Mesendoderm (in vitro differentiated cells): ENCODE data around the gene FRY.

Source experiments
- DNase-seq: peaks from one replicate; pipeline ENCODE4 v3.0.0; 2013
- H2AK5ac ChIP-seq: 2 replicates; pipeline ENCODE4 v1.6.1; 2013; ENCODE audit warnings: low read length, inconsistent platforms
- H2BK120ac ChIP-seq: 2 replicates; pipeline ENCODE4 v1.6.1; 2013; ENCODE audit warnings: low read depth, mild to moderate bottlenecking, low read length, moderate library complexity, mixed read lengths
- H2BK15ac ChIP-seq: replicated peaks from 2 replicates; pipeline ENCODE4 v1.6.1; 2013; ENCODE audit warnings: low read depth, mild to moderate bottlenecking, moderate library complexity
- H2BK5ac ChIP-seq: 2 replicates; pipeline ENCODE4 v1.6.1; 2013; ENCODE audit warnings: low read length, inconsistent platforms
- H3K18ac ChIP-seq: 2 replicates; pipeline ENCODE4 v1.6.1; 2013; ENCODE audit warnings: mild to moderate bottlenecking, low read length, mixed read lengths
- H3K23ac ChIP-seq: one replicate; pipeline ENCODE4 v1.6.1; 2013; ENCODE audit warnings: low read length
- H3K27ac ChIP-seq: 2 replicates; pipeline ENCODE4 v1.5.1; 2013; ENCODE audit warnings: low read depth, mild to moderate bottlenecking, inconsistent platforms, low read length, moderate library complexity
- H3K27me3 ChIP-seq: 2 replicates; pipeline ENCODE4 v1.6.1; 2013; ENCODE audit warnings: low read length, control low read depth, mild to moderate bottlenecking, inconsistent platforms; ENCODE audit not compliant: insufficient read depth, poor library complexity
- H3K36me3 ChIP-seq: 2 replicates; pipeline ENCODE4 v1.6.1; 2013; ENCODE audit warnings: low read length, inconsistent platforms; ENCODE audit not compliant: control insufficient read depth, insufficient read depth
- H3K4ac ChIP-seq: one replicate; pipeline ENCODE4 v1.6.1; 2013; ENCODE audit warnings: low read depth, mild to moderate bottlenecking, low read length, moderate library complexity
- H3K4me1 ChIP-seq: 2 replicates; pipeline ENCODE4 v1.6.1; 2013; ENCODE audit warnings: low read depth, low read length, inconsistent platforms; ENCODE audit not compliant: control insufficient read depth
- H3K4me2 ChIP-seq: 2 replicates; pipeline ENCODE4 v1.6.1; 2013; ENCODE audit warnings: low read length
- H3K4me3 ChIP-seq: 2 replicates; pipeline ENCODE4 v1.5.1; 2013; ENCODE audit warnings: mild to moderate bottlenecking, low read length
- H3K56ac ChIP-seq: one replicate; pipeline ENCODE4 v1.6.1; 2013; ENCODE audit warnings: low read length
- H3K79me1 ChIP-seq: 2 replicates; pipeline ENCODE4 v1.6.1; 2013; ENCODE audit warnings: low read length, inconsistent platforms
- H3K79me2 ChIP-seq: 2 replicates; pipeline ENCODE4 v1.6.1; 2013; ENCODE audit warnings: mild to moderate bottlenecking, low read length; ENCODE audit not compliant: control insufficient read depth, insufficient read depth
- H3K9ac ChIP-seq: 2 replicates; pipeline ENCODE4 v1.6.1; 2013; ENCODE audit warnings: low read length, inconsistent platforms
- H4K5ac ChIP-seq: one replicate; pipeline ENCODE4 v1.6.1; 2013; ENCODE audit warnings: low read length
- H4K8ac ChIP-seq: one replicate; pipeline ENCODE4 v1.6.1; 2013; ENCODE audit warnings: low read depth, mild to moderate bottlenecking, control low read depth, low read length, moderate library complexity
- WGBS: extraction: QIAGEN DNeasy Blood & Tissue Kit; methylation state at CpG from one replicate; pipeline ENCODE4 v1.1.7; 2013; ENCODE audit warnings: low lambda C conversion rate, missing lambda C conversion rate; ENCODE audit not compliant: insufficient coverage; ENCODE audit errors: extremely low coverage; 5-methylcytosine and 5-hydroxymethylcytosine counted together

Gene FRY

DNA sequence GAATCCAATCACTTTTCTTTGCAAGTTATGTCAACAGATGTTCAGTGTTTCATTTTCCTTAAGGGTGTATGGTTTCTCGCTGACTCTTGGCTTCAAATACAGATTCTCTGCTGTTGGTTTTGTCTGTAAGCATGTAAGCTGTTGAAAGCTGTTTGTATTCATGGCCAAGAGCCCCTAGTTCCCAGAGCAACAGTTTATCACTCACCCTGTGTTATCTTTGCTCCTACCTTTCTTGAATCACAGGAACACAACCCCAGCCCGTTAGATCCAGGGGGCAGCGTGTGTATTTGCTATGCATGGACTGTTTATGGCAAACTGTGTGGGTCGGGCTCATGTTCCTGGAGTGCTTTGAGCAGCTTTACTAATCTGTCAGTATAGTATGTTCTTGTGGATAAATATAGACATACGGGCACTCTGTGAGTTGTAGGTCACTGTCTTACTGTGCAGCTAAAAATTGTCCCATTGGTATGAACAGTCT, 28.9 kb downstream of the FRY start:
- Histone ChIP-seq H3K4me1 (peaks cover 3% of the 10 kb centered on the region), H3K36me3 (no peaks in the 10 kb centered on the region), H3K18ac (no peak overlapping the region), H3K27ac (no peak overlapping the region), H3K27me3 (no peaks in the 10 kb centered on the region), H3K4me3 (no peak overlapping the region), H3K9ac (no peak overlapping the region), H3K79me1 (no peaks in the 10 kb centered on the region), H3K4me2 (no peak overlapping the region), H3K79me2 (no peaks in the 10 kb centered on the region), H3K56ac (no peak overlapping the region), H2BK120ac (no peak overlapping the region), H2BK15ac (no peak overlapping the region), H4K8ac (no peak overlapping the region), H4K5ac (no peak overlapping the region), H3K23ac (no peak overlapping the region), H2AK5ac (no peak overlapping the region), H2BK5ac (no peak overlapping the region), H3K4ac (no peak overlapping the region)
- no CpG with 5 or more reads among the region's 5 CpGs for WGBS
- peak; percentile 56 for DNase-seq

DNA sequence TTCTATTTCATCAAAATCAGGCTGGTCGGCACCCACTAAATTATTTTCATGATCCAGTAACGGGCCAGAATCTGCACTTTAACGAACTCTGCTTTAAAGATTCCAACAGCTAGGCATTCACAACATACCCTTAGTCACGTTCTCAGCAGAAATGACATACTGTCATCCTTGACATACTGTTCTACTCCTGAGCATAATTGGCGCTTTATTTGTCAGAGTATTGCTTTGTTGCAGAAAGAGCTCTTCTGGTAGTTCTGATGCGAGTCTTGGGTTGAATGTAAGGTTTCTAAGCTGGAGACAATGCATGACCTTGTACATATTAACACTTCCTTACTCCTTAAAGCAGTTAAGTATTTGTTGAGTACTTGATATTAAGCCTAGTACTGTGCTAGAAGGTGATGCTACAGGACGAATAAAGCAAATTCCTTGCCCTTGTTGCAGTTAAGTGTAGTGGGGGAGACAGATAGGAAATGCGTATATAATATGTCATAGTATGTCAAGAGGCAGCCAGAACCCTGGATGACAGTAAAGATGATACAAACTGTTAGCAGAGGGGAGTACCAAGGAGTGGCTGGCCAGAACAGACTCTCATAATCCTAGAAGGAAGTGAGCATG, 32.2 kb downstream of the FRY start:
- Histone ChIP-seq H3K27me3 (no peaks in the 10 kb centered on the region), H3K56ac (no peak overlapping the region), H3K18ac (no peak overlapping the region), H2BK5ac (no peak overlapping the region), H4K8ac (no peak overlapping the region), H3K79me2 (no peaks in the 10 kb centered on the region), H3K4ac (no peak overlapping the region), H3K4me3 (no peak overlapping the region), H3K36me3 (no peaks in the 10 kb centered on the region), H3K4me1 (peaks cover 3% of the 10 kb centered on the region), H3K4me2 (no peak overlapping the region), H3K9ac (no peak overlapping the region), H3K27ac (no peak overlapping the region), H3K23ac (no peak overlapping the region), H2BK120ac (no peak overlapping the region), H2AK5ac (no peak overlapping the region), H2BK15ac (no peak overlapping the region), H3K79me1 (no peaks in the 10 kb centered on the region), H4K5ac (no peak overlapping the region)
- no CpG with 5 or more reads among the region's 8 CpGs for WGBS
- DNase-seq, result no peak

DNA sequence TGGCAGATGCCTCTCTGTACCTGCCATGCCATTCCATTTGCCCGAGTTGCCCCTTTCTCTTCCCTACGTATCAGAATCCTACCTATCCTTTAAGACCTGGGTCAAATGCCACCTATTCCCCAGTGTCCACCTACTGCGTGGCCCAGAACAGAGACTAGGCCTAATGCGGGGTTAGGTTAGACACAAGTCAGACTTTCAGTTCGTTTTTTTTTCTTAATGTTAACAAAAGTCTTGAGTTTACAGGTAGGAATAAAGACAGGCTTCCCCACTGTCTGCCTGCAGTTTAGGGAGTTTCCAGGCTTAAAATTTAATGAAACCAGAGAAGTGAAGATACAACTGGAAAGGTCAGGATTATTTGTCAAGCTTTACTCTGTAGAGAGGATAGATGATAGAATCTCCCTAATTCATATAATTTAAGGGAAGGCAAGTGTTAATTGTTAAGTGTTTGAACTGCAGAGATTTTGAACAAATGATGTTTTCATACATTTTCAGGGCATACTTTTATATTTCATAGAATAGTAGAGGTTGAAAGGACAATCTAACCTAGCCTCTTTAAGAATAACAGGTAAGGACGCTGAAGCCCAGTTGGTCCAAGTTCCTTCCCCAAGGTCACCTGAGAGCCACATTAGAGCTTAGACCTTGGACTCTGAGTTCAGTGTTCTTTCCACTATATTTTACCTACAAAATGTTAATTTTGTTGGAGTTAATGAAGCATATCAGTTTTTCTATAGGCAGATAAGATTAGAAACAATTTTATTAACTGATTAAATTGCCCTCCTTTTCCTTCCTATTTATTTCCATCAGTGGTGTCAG, 35.8 kb downstream of the FRY start:
- no CpG with 5 or more reads among the region's 6 CpGs for WGBS
- Histone ChIP-seq H3K4me3 (no peak overlapping the region), H2BK120ac (no peak overlapping the region), H4K8ac (no peak overlapping the region), H2AK5ac (no peak overlapping the region), H2BK5ac (no peak overlapping the region), H3K23ac (no peak overlapping the region), H3K79me1 (no peaks in the 10 kb centered on the region), H3K4me2 (no peak overlapping the region), H3K56ac (no peak overlapping the region), H3K27me3 (no peaks in the 10 kb centered on the region), H3K4ac (no peak overlapping the region), H3K18ac (no peak overlapping the region), H3K9ac (no peak overlapping the region), H3K4me1 (no peaks in the 10 kb centered on the region), H3K79me2 (no peaks in the 10 kb centered on the region), H2BK15ac (no peak overlapping the region), H3K36me3 (no peaks in the 10 kb centered on the region), H3K27ac (no peak overlapping the region), H4K5ac (no peak overlapping the region)
- DNase-seq, result no peak

DNA sequence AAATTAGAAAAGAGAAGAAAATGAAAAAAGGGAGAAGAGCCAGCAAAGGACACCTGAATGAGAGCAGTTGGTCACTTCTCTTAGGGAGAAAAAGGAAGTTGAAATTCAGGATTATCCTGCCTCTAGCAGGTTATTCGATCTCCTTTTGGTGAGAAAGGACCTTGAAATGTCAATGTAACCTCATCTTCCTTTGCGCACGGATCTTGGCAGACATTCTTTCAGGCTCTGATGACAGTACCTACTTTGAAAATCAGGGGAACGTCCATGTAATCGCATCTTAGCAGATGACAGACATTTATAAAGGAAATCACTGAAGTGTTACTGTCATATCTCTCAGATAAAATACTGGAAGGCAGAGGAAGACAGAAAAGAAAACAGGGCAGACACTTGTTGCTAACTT, 36.7 kb downstream of the FRY start:
- Histone ChIP-seq H3K23ac (no peak overlapping the region), H2BK5ac (no peak overlapping the region), H3K4ac (no peak overlapping the region), H4K8ac (no peak overlapping the region), H4K5ac (no peak overlapping the region), H2BK15ac (no peak overlapping the region), H3K27me3 (no peaks in the 10 kb centered on the region), H2AK5ac (no peak overlapping the region), H3K36me3 (no peaks in the 10 kb centered on the region), H3K4me1 (no peaks in the 10 kb centered on the region), H2BK120ac (no peak overlapping the region), H3K79me1 (no peaks in the 10 kb centered on the region), H3K4me3 (no peak overlapping the region), H3K27ac (no peak overlapping the region), H3K4me2 (no peak overlapping the region), H3K79me2 (no peaks in the 10 kb centered on the region), H3K9ac (no peak overlapping the region), H3K56ac (no peak overlapping the region), H3K18ac (no peak overlapping the region)
- WGBS, result no CpG with 5 or more reads among the region's 5 CpGs
- no peak for DNase-seq

DNA sequence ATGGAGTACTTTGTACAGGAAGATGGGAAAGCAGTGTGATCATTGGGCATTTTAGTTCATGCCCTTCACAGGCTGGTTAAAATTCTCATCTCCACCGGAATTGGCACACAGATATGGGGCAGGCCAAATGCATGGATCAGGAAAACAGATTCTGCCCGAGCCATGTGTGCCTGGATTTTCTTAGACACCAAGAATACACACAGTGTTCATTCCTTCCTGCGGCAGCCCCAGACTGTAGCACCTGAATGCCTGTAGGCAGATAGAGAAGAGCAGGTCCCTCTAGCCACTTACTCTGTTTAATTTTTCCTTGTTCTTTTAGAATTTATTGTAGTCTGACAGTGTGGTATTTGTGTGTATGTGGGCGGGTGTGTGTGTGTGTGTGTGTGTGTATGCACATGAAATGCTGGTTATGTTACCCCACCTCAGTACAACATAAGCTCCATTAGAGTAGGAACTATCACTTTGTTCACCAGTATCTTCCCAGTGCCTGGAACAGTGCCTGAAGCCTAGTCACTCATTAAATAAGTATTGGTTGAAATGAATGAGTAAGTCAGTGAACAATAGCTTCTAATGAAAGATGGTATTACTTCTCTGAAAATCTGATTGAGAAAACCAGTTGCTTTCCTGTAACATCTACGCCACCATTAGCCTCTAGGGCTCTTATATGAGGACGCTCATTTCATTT, 41.7 kb downstream of the FRY start:
- H2BK15ac ChIP-seq, result no peak overlapping the region
- no peak overlapping the region for H2AK5ac ChIP-seq
- no peak overlapping the region for H3K9ac ChIP-seq
- H3K56ac ChIP-seq, result no peak overlapping the region
- no peaks in the 10 kb centered on the region for H3K36me3 ChIP-seq
- H3K4me2 ChIP-seq, result no peak overlapping the region
- no peaks in the 10 kb centered on the region for H3K79me2 ChIP-seq
- no peaks in the 10 kb centered on the region for H3K4me1 ChIP-seq
- H3K27me3 ChIP-seq, result no peaks in the 10 kb centered on the region
- no peaks in the 10 kb centered on the region for H3K79me1 ChIP-seq
- H2BK120ac ChIP-seq, result no peak overlapping the region
- no peak for DNase-seq
- no peak overlapping the region for H3K23ac ChIP-seq
- no peak overlapping the region for H3K4me3 ChIP-seq
- no CpG with 5 or more reads among the region's 6 CpGs for WGBS
- H4K8ac ChIP-seq, result no peak overlapping the region
- H2BK5ac ChIP-seq, result no peak overlapping the region
- no peak overlapping the region for H3K27ac ChIP-seq
- no peak overlapping the region for H4K5ac ChIP-seq
- H3K4ac ChIP-seq, result no peak overlapping the region
- no peak overlapping the region for H3K18ac ChIP-seq
